SH-SY5Y (cell line): ENCODE measurements around the gene NPY2R.

Experiments used
- GATA2 ChIP-seq: IDR thresholded peaks from 2 replicates; pipeline ENCODE4 v1.6.1; 2011; ENCODE audit warnings: mild to moderate bottlenecking, low read depth, low read length
- GATA3 ChIP-seq: IDR thresholded peaks from 2 replicates; pipeline ENCODE4 v1.6.1; 2011; ENCODE audit warnings: low read depth, mild to moderate bottlenecking, low read length, moderate library complexity

DNA sequence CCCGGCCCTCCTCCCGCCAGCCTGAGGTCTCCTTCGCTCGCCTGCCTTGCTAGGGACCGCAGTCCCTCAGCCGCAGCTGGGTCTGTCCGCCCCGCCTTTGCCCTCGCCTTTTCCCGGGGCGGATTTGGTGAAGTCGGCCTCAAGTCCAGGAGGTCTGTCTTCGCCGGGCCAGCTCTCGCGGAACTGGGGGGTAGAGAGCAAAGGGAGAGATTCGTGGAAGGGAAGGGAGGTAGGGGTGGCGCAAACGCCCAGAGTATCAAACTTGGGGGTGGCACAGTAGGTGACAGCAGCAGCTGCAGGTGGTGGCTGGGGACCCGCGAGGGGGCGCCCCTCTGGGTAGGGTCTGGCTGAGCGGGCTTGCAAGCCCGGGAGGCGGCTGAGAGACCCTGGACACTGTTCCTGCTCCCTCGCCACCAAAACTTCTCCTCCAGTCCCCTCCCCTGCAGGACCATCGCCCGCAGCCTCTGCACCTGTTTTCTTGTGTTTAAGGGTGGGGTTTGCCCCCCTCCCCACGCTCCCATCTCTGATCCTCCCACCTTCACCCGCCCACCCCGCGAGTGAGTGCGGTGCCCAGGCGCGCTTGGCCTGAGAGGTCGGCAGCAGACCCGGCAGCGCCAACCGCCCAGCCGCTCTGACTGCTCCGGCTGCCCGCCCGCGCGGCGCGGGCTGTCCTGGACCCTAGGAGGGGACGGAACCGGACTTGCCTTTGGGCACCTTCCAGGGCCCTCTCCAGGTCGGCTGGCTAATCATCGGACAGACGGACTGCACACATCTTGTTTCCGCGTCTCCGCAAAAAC, at the start of gene NPY2R:
- TF ChIP-seq GATA3 (no peak), GATA2 (no peak)
